Measurements from ENCODE around the gene COG5.

GRCh38 chr7:107173691-107174406 lies 389.9 kb downstream of the COG5 start:
- no peak for TF ChIP-seq CTCF (IDR thresholded peaks at IDR 0.05)
- no peak for TF ChIP-seq POLR2A (IDR thresholded peaks at IDR 0.05)
